Posterior cingulate gyrus (tissue), 11 donors: ENCODE measurements around the gene AUTS2.

Experiments
- DNase-seq, 10 donors: peaks; one replicate each; pipeline versions ENCODE4 v3.0.0 to v3.0.0-alpha.2; 2020 to 2021; ENCODE audit warnings: mixed read lengths in 3 of 10
- intact Hi-C: fragments of 100-400 bp; cut with DNase I; formaldehyde crosslinking; loops from one replicate; pipeline ENCODE4 v1.15.1; 2023

Gene AUTS2

GRCh38 chr7:70405241-70405640 is 807.0 kb downstream of the AUTS2 start:
- intact Hi-C loops: no loop called here
- DNase-seq: no peak

GRCh38 chr7:70406186-70406949 is 808.1 kb downstream of the AUTS2 start:
- intact Hi-C loops: no loop called here
- DNase-seq: peak in 1 of 10 donors; percentile 70

- intact Hi-C loops: no loop called here
- DNase-seq: no peak
Measured at GRCh38 chr7:70406950-70407209, 808.6 kb downstream of the AUTS2 start.

- DNase-seq: no peak
- intact Hi-C loops: no loop called here
Measured at GRCh38 chr7:70408477-70408876, 810.2 kb downstream of the AUTS2 start.

- no peak for DNase-seq
- intact Hi-C loops: no loop called here
Measured at GRCh38 chr7:70408891-70409290, 810.6 kb downstream of the AUTS2 start.

GRCh38 chr7:70410134-70410750 is 812.0 kb downstream of the AUTS2 start:
- intact Hi-C loops: loop anchor here (10.0 kb wide), 1 partner anchor 285 kb away; no protein-coding TSS in a partner anchor
- no peak for DNase-seq

- DNase-seq: no peak
- intact Hi-C loops: loop anchor here (10.0 kb wide), 1 partner anchor 280 kb away; no protein-coding TSS in a partner anchor
Measured at GRCh38 chr7:70414368-70414767, 816.1 kb downstream of the AUTS2 start.

- no peak for DNase-seq
- intact Hi-C loops: loop anchor here (10.0 kb wide), 1 partner anchor 279 kb away; no protein-coding TSS in a partner anchor
Measured at GRCh38 chr7:70415179-70415972, 817.1 kb downstream of the AUTS2 start.

GRCh38 chr7:70416347-70416985 is 818.2 kb downstream of the AUTS2 start:
- DNase-seq: no peak
- intact Hi-C loops: loop anchor here (10.0 kb wide), 1 partner anchor 278 kb away; no protein-coding TSS in a partner anchor

- intact Hi-C loops: loop anchor here (10.0 kb wide), 1 partner anchor 278 kb away; no protein-coding TSS in a partner anchor
- DNase-seq: peak; percentile 26 to 94 (median 62)
Measured at GRCh38 chr7:70416986-70417655, 818.8 kb downstream of the AUTS2 start.

- intact Hi-C loops: loop anchor here (10.0 kb wide), 1 partner anchor 275 kb away; no protein-coding TSS in a partner anchor
- no peak for DNase-seq
Measured at GRCh38 chr7:70419526-70420380, 821.5 kb downstream of the AUTS2 start.

GRCh38 chr7:70420381-70420662 is 822.0 kb downstream of the AUTS2 start:
- intact Hi-C loops: no loop called here
- DNase-seq: no peak

GRCh38 chr7:70421319-70421718 is 823.0 kb downstream of the AUTS2 start:
- intact Hi-C loops: no loop called here
- DNase-seq: no peak

- intact Hi-C loops: no loop called here
- DNase-seq: no peak
Measured at GRCh38 chr7:70426249-70426880, 828.1 kb downstream of the AUTS2 start.

GRCh38 chr7:70432567-70433001 is 834.3 kb downstream of the AUTS2 start:
- intact Hi-C loops: no loop called here
- no peak for DNase-seq

GRCh38 chr7:70434376-70434775 is 836.1 kb downstream of the AUTS2 start:
- DNase-seq: no peak
- intact Hi-C loops: no loop called here

- no peak for DNase-seq
- intact Hi-C loops: no loop called here
Measured at GRCh38 chr7:70434821-70435220, 836.5 kb downstream of the AUTS2 start.

- DNase-seq: no peak
- intact Hi-C loops: no loop called here
Measured at GRCh38 chr7:70435634-70436033, 837.4 kb downstream of the AUTS2 start.

GRCh38 chr7:70436790-70437350 is 838.6 kb downstream of the AUTS2 start:
- no peak for DNase-seq
- intact Hi-C loops: no loop called here
